Inflammatory macrophage treated with lipopolysaccharide for 4 hours (primary cell): ENCODE measurements around the gene CYTH3.

Experiments
- DNase-seq: peaks from one replicate; pipeline ENCODE4 v3.0.0-alpha.2; 2020

Gene CYTH3

GRCh38 chr7:6182993-6183392 is 89.4 kb downstream of the CYTH3 start:
- DNase-seq = peak; percentile 10

GRCh38 chr7:6181136-6181535 is 91.3 kb downstream of the CYTH3 start:
- DNase-seq = peak; percentile 65

GRCh38 chr7:6180344-6180725 is 92.1 kb downstream of the CYTH3 start:
- no peak for DNase-seq

- no peak for DNase-seq
Observed at GRCh38 chr7:6179620-6180343, 92.6 kb downstream of the CYTH3 start.

GRCh38 chr7:6178298-6179029 is 94.0 kb downstream of the CYTH3 start:
- peak; percentile 47 for DNase-seq

GRCh38 chr7:6175645-6176044 is 96.8 kb downstream of the CYTH3 start:
- peak; percentile 72 for DNase-seq

GRCh38 chr7:6172910-6173295 is 99.5 kb downstream of the CYTH3 start:
- DNase-seq = no peak

- no peak for DNase-seq
Observed at GRCh38 chr7:6172224-6172909, 100.1 kb downstream of the CYTH3 start.

GRCh38 chr7:6171532-6172223 is 100.7 kb downstream of the CYTH3 start:
- DNase-seq = no peak

GRCh38 chr7:6170571-6171531 is 101.6 kb downstream of the CYTH3 start:
- DNase-seq = no peak

- no peak for DNase-seq
Observed at GRCh38 chr7:6169805-6170520, 102.5 kb downstream of the CYTH3 start.

GRCh38 chr7:6168477-6168868 is 104.0 kb downstream of the CYTH3 start:
- no peak for DNase-seq

GRCh38 chr7:6167587-6168476 is 104.6 kb downstream of the CYTH3 start:
- DNase-seq = no peak

GRCh38 chr7:6167004-6167551 is 105.3 kb downstream of the CYTH3 start:
- no peak for DNase-seq

- DNase-seq = no peak
Observed at GRCh38 chr7:6166443-6166891, 106.0 kb downstream of the CYTH3 start.

GRCh38 chr7:6165521-6166320 is 106.7 kb downstream of the CYTH3 start:
- no peak for DNase-seq

GRCh38 chr7:6165075-6165474 is 107.3 kb downstream of the CYTH3 start:
- DNase-seq = no peak

- no peak for DNase-seq
Observed at GRCh38 chr7:6164491-6164890, 107.9 kb downstream of the CYTH3 start.

- DNase-seq = no peak
Observed at GRCh38 chr7:6164010-6164409, 108.4 kb downstream of the CYTH3 start.
